DOHH2 (cell line): ENCODE data around the gene PLXNA2.

ENCODE experiments used
- CTCF ChIP-seq: fragments of 200-600 bp; sonication (generic); IDR thresholded peaks from one replicate; pipeline ENCODE4 v1.5.1; 2014; ENCODE audit warnings: antibody characterized with exemption, mild to moderate bottlenecking, low read depth, low read length; ENCODE audit not compliant: poor library complexity, severe bottlenecking
- EZH2phosphoT487 ChIP-seq: fragments of 200-600 bp; sonication (generic); IDR thresholded peaks from 2 replicates; pipeline ENCODE4 v1.6.1; 2017; ENCODE audit warnings: borderline replicate concordance, mild to moderate bottlenecking, antibody characterized with exemption, low read length, moderate library complexity, mixed read lengths

GRCh38 chr1:208247696-208248095 is 3.5 kb upstream of the PLXNA2 start:
- TF ChIP-seq CTCF (no peak), EZH2phosphoT487 (no peak)
